Measurements from ENCODE around the gene UQCRH. TPM values are rescaled to one million over a fixed set of nuclear protein-coding genes. Genes with fewer than 3 reads are reported as not detected.

UQCRH gene
- total RNA-seq, 1 donor from 2014 or later, result 317 TPM

GRCh38 chr1:46298387-46298786 is 5.1 kb upstream of the UQCRH start:
- Mint-ChIP-seq H3K9me3 (ENCODE audit: unreplicated experiment) (no peaks in the 10 kb centered on the region), H3K27ac (ENCODE audit: unreplicated experiment) (no peak overlapping the region), H3K27me3 (ENCODE audit: unreplicated experiment) (peaks cover 2% of the 10 kb centered on the region), H3K36me3 (ENCODE audit: low read depth, unreplicated experiment) (peaks cover 22% of the 10 kb centered on the region), H3K4me3 (ENCODE audit: unreplicated experiment) (no peak overlapping the region), H3K4me1 (ENCODE audit: unreplicated experiment) (peaks cover 14% of the 10 kb centered on the region)
- DNase-seq (ENCODE audit: low spot score), result no peak
- TF ChIP-seq, protein P1, sequence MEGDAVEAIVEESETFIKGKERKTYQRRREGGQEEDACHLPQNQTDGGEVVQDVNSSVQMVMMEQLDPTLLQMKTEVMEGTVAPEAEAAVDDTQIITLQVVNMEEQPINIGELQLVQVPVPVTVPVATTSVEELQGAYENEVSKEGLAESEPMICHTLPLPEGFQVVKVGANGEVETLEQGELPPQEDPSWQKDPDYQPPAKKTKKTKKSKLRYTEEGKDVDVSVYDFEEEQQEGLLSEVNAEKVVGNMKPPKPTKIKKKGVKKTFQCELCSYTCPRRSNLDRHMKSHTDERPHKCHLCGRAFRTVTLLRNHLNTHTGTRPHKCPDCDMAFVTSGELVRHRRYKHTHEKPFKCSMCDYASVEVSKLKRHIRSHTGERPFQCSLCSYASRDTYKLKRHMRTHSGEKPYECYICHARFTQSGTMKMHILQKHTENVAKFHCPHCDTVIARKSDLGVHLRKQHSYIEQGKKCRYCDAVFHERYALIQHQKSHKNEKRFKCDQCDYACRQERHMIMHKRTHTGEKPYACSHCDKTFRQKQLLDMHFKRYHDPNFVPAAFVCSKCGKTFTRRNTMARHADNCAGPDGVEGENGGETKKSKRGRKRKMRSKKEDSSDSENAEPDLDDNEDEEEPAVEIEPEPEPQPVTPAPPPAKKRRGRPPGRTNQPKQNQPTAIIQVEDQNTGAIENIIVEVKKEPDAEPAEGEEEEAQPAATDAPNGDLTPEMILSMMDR (IDR thresholded peaks at IDR 0.05; ENCODE audit: unreplicated experiment), result no peak

DNA sequence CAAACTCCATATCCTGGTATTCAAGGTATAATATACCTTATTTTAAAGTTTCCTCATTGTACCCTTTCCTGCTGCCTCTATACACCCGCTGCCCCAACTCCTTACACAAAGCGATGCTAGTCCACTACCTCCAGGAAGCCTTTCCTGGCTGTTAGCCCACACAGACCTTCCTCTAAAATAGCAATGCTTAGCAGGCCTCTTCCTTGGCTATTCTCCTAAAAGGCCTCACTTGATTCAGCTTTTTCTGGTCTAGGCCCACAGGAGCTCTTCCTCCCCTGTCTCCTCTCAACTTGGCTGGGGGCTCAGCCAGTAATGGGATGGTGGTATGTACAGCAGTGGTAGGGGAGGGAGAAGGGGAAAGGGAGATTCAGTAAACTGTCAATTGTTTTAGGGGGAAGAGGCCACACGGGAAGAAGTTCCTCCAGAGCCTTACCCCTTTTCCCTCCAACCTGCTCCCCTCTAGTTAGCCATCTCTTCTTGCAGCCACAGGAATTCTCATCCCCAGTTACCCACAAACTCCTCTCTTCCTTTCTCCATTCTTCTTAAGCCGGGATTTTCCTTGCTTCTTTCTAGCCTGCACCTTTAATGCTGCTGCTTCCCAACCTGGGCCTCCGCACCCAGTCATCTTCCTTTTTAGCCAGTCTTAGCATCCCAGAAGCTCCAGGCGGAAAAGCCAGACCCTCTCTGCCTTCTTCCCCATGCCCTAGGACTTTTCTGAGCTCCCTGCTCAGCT is 2.7 kb upstream of the UQCRH start:
- H3K4me1 Mint-ChIP-seq (ENCODE audit: unreplicated experiment), result peaks cover 22% of the 10 kb centered on the region
- peak overlapping the region; percentile 90 for H3K4me3 Mint-ChIP-seq (ENCODE audit: unreplicated experiment)
- no peak for DNase-seq (ENCODE audit: low spot score)
- no peaks in the 10 kb centered on the region for H3K9me3 Mint-ChIP-seq (ENCODE audit: unreplicated experiment)
- TF ChIP-seq, protein P1 (IDR thresholded peaks at IDR 0.05; ENCODE audit: unreplicated experiment), result no peak
- H3K27ac Mint-ChIP-seq (ENCODE audit: unreplicated experiment), result peak overlapping the region; percentile 84
- H3K27me3 Mint-ChIP-seq (ENCODE audit: unreplicated experiment), result peaks cover 10% of the 10 kb centered on the region
- peaks cover 21% of the 10 kb centered on the region for H3K36me3 Mint-ChIP-seq (ENCODE audit: low read depth, unreplicated experiment)

DNA sequence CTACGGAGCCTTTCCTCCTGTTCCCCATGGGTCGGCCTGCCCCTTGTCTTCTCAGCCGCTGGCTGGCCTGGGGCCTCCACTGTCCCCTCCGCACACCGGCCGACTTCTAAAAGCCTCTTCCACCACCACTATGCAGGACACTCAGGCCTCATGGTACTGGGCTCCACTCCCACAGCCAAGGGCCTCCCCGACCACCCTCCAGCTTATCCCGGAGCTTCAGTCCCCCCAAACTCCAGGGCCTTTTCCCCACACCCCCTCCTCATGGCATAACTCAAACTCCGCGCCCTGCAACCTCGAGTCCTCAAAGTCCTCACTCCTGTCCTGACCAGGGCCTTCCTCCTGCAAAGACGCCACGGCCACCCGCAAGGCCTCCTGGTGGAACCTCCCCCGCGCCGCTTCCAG is 2.1 kb upstream of the UQCRH start:
- Mint-ChIP-seq H3K4me3 (ENCODE audit: unreplicated experiment) (peak overlapping the region; percentile 90), H3K4me1 (ENCODE audit: unreplicated experiment) (peaks cover 25% of the 10 kb centered on the region), H3K36me3 (ENCODE audit: low read depth, unreplicated experiment) (peaks cover 21% of the 10 kb centered on the region), H3K9me3 (ENCODE audit: unreplicated experiment) (no peaks in the 10 kb centered on the region), H3K27me3 (ENCODE audit: unreplicated experiment) (peaks cover 10% of the 10 kb centered on the region), H3K27ac (ENCODE audit: unreplicated experiment) (peak overlapping the region; percentile 84)
- peak; percentile 11 for DNase-seq (ENCODE audit: low spot score)
- TF ChIP-seq, protein P1 (IDR thresholded peaks at IDR 0.05; ENCODE audit: unreplicated experiment), result no peak

- H3K36me3 Mint-ChIP-seq (ENCODE audit: low read depth, unreplicated experiment), result peaks cover 18% of the 10 kb centered on the region
- peaks cover 10% of the 10 kb centered on the region for H3K27me3 Mint-ChIP-seq (ENCODE audit: unreplicated experiment)
- peak overlapping the region; percentile 99 for H3K4me3 Mint-ChIP-seq (ENCODE audit: unreplicated experiment)
- H3K9me3 Mint-ChIP-seq (ENCODE audit: unreplicated experiment), result no peaks in the 10 kb centered on the region
- peak; percentile 68 for DNase-seq (ENCODE audit: low spot score)
- peaks cover 25% of the 10 kb centered on the region for H3K4me1 Mint-ChIP-seq (ENCODE audit: unreplicated experiment)
- TF ChIP-seq, protein P1 (IDR thresholded peaks at IDR 0.05; ENCODE audit: unreplicated experiment), result peak; percentile 18
- peak overlapping the region; percentile 84 for H3K27ac Mint-ChIP-seq (ENCODE audit: unreplicated experiment)
Observed at GRCh38 chr1:46301808-46302640, 1.5 kb upstream of the UQCRH start.
